Smooth muscle cell (in vitro differentiated cells): ENCODE results near the gene PHKA2. TPM values are rescaled to one million over a fixed set of nuclear protein-coding genes. Genes with fewer than 3 reads are reported as not detected.

Experiments
- DNase-seq: peaks from one replicate; lab custom pipeline; 2025; ENCODE audit not compliant: unreplicated experiment; lab: John Stamatoyannopoulos, UW
- H2AFZ ChIP-seq: fragments of 200-600 bp; sonication (generic); 2 replicates; pipeline ENCODE4 v1.6.0; 2016; ENCODE audit warnings: antibody characterized with exemption, low read depth, mild to moderate bottlenecking
- H3F3A ChIP-seq: fragments of 200-600 bp; sonication (generic); 2 replicates; pipeline ENCODE4 v1.6.0; 2017; ENCODE audit warnings: antibody characterized with exemption, low read depth
- H3K27ac ChIP-seq: fragments of 200-600 bp; sonication (generic); 2 replicates; pipeline ENCODE4 v1.5.1; 2016; ENCODE audit warnings: low read depth, mild to moderate bottlenecking
- H3K27me3 ChIP-seq: fragments of 200-600 bp; sonication (generic); 2 replicates; pipeline ENCODE4 v1.6.1; 2016; ENCODE audit warnings: low read depth, mild to moderate bottlenecking
- H3K36me3 ChIP-seq: fragments of 200-600 bp; sonication (generic); 2 replicates; pipeline ENCODE4 v1.5.1; 2016; ENCODE audit warnings: low read depth
- H3K4me1 ChIP-seq: fragments of 200-600 bp; sonication (generic); 2 replicates; pipeline ENCODE4 v1.5.1; 2016; ENCODE audit warnings: low read depth
- H3K4me2 ChIP-seq: fragments of 200-600 bp; sonication (generic); 2 replicates; pipeline ENCODE4 v1.6.0; 2016; ENCODE audit warnings: mild to moderate bottlenecking
- H3K4me3 ChIP-seq: fragments of 200-600 bp; sonication (generic); 2 replicates; pipeline ENCODE4 v1.5.1; 2016; ENCODE audit warnings: mild to moderate bottlenecking
- H3K79me2 ChIP-seq: fragments of 200-600 bp; sonication (generic); 2 replicates; pipeline ENCODE4 v1.6.0; 2016; ENCODE audit warnings: low read depth, mild to moderate bottlenecking
- H3K9ac ChIP-seq: fragments of 200-600 bp; sonication (generic); 2 replicates; pipeline ENCODE4 v1.6.0; 2016; ENCODE audit warnings: low read depth
- H3K9me3 ChIP-seq: fragments of 200-600 bp; sonication (generic); replicated peaks from 2 replicates; pipeline ENCODE4 v1.5.1; 2016; ENCODE audit warnings: low read depth
- H4K20me1 ChIP-seq: fragments of 200-600 bp; sonication (generic); 2 replicates; pipeline ENCODE4 v1.6.0; 2016; ENCODE audit warnings: low read depth
- WGBS: methylation state at CpG from one replicate; pipeline ENCODE4 v1.1.7; 2016; ENCODE audit warnings: low lambda C conversion rate; 5-methylcytosine and 5-hydroxymethylcytosine counted together
- polyA plus RNA-seq: library from polyadenylated mRNA; unstranded; fragments of >200 nt; fragmentation: Nextera tagmentation; extraction: Ambion mirVana; gene quantifications from 2 replicates; pipeline ENCODE4 v1.2.1, GENCODE V29; 2016
- total RNA-seq: library from RNA; depleted of rRNA; stranded (reverse); fragments of >200 nt; gene quantifications from 2 replicates; pipeline ENCODE4 v1.2.3, GENCODE V29; 2014
- TF ChIP-seq, protein P1 (sequence below): fragments of 200-600 bp; sonication (generic); IDR thresholded peaks from 2 replicates; pipeline ENCODE4 v1.5.1; 2017; ENCODE audit warnings: borderline replicate concordance, mild to moderate bottlenecking, antibody characterized with exemption; ENCODE audit not compliant: insufficient read depth, poor library complexity, severe bottlenecking

Gene PHKA2
- total and polyA plus RNA-seq, 2 experiments from 2014 or later: 7.3 to 22.7 TPM

DNA sequence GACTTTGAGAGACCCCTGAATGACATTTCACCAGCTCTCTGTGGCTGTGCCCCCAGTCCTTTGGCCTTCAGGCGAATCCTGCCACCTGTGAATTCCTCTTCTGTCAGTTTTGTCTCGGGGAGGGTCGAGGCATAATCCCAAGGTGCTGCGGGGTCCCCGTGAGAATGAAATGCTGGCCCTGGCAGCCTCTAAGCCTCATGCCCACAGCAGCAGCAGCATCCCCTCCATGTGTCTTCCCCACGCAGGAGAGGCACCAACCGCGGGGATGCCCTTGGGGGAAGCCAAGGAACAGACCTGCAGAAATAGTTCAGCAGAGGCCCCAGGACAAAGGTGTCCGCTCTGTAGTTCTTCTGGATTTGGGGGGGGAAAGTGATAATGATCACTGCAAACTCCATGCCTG lies 104.8 kb downstream of the PHKA2 start:
- H3K27ac ChIP-seq: no peak overlapping the region
- no peaks in the 10 kb centered on the region for H3K4me1 ChIP-seq
- TF ChIP-seq, protein P1, sequence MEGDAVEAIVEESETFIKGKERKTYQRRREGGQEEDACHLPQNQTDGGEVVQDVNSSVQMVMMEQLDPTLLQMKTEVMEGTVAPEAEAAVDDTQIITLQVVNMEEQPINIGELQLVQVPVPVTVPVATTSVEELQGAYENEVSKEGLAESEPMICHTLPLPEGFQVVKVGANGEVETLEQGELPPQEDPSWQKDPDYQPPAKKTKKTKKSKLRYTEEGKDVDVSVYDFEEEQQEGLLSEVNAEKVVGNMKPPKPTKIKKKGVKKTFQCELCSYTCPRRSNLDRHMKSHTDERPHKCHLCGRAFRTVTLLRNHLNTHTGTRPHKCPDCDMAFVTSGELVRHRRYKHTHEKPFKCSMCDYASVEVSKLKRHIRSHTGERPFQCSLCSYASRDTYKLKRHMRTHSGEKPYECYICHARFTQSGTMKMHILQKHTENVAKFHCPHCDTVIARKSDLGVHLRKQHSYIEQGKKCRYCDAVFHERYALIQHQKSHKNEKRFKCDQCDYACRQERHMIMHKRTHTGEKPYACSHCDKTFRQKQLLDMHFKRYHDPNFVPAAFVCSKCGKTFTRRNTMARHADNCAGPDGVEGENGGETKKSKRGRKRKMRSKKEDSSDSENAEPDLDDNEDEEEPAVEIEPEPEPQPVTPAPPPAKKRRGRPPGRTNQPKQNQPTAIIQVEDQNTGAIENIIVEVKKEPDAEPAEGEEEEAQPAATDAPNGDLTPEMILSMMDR: no peak
- H3K4me3 ChIP-seq: no peak overlapping the region
- DNase-seq: no peak
- H4K20me1 ChIP-seq: no peaks in the 10 kb centered on the region
- no peak overlapping the region for H3K4me2 ChIP-seq
- no peaks in the 10 kb centered on the region for H3K9me3 ChIP-seq
- no peak overlapping the region for H3K9ac ChIP-seq
- no peaks in the 10 kb centered on the region for H3K79me2 ChIP-seq
- H3K36me3 ChIP-seq: no peaks in the 10 kb centered on the region
- H2AFZ ChIP-seq: no peak overlapping the region
- no peaks in the 10 kb centered on the region for H3K27me3 ChIP-seq
- no peaks in the 10 kb centered on the region for H3F3A ChIP-seq
- WGBS: 89% methylated on average over 9 of the region's 9 CpGs

DNA sequence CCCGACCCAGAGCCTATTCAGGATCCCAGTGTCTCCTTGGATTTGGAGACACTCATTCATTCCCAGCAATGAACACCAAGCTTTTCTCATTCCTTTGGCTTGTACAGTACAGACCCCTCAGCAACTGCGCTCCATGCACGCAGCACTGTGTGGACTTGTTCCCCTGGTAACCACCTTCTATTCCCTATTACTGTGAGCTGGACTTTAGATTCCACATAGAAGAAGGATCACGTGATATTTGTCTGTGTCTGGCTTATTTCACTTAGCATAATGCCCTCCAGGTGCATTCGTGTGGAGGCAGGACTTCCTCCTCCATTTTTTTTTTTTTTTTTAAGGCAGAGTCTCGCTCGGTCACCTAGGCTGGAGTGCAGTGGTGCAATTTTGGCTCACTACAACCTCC lies 106.4 kb downstream of the PHKA2 start:
- H3K4me3 ChIP-seq: no peak overlapping the region
- 76% methylated on average over 7 of the region's 7 CpGs for WGBS
- H3K27me3 ChIP-seq: no peaks in the 10 kb centered on the region
- no peak overlapping the region for H3K4me2 ChIP-seq
- TF ChIP-seq, protein P1: no peak
- no peaks in the 10 kb centered on the region for H4K20me1 ChIP-seq
- H3K79me2 ChIP-seq: no peaks in the 10 kb centered on the region
- no peaks in the 10 kb centered on the region for H3K4me1 ChIP-seq
- H3K27ac ChIP-seq: no peak overlapping the region
- no peaks in the 10 kb centered on the region for H3K9me3 ChIP-seq
- no peak for DNase-seq
- no peak overlapping the region for H2AFZ ChIP-seq
- H3K36me3 ChIP-seq: no peaks in the 10 kb centered on the region
- no peak overlapping the region for H3K9ac ChIP-seq
- no peaks in the 10 kb centered on the region for H3F3A ChIP-seq

DNA sequence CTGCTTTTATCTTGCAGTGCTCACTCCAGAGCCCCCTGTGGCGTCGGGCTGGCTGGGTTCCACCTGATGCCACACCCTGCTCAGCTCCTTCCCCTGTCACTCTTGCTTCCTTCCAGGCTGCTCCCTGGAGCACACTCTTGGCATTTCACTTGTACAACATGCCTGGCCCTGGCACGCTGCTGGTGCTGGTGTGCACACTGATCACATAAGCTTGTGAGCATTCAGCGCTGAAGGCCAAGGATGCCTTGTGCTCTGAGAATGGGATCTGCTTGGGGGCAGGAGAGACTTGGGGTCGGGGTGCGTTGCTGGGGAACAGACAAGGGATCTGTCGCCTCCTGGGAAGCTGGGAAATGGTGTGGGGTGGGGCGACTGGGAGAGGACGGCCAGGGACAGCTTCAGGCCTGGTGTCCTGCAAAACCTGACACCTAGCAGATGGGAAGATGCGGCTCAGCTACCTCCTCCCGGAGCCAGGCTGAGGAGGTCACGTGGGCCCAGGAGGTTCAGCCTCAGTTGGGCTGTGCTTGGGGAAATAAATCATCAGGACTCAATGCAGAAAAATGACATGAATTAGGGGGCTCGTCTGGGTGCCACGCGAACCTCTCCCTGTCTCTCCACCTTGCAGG lies 108.5 kb downstream of the PHKA2 start:
- no peaks in the 10 kb centered on the region for H4K20me1 ChIP-seq
- 84% methylated on average over 13 of the region's 15 CpGs for WGBS
- no peak overlapping the region for H3K9ac ChIP-seq
- TF ChIP-seq, protein P1: no peak
- no peak overlapping the region for H3K4me3 ChIP-seq
- no peaks in the 10 kb centered on the region for H3K9me3 ChIP-seq
- no peak overlapping the region for H3K4me2 ChIP-seq
- no peak overlapping the region for H2AFZ ChIP-seq
- no peak for DNase-seq
- H3F3A ChIP-seq: no peaks in the 10 kb centered on the region
- no peaks in the 10 kb centered on the region for H3K27me3 ChIP-seq
- H3K79me2 ChIP-seq: no peaks in the 10 kb centered on the region
- no peak overlapping the region for H3K27ac ChIP-seq
- no peaks in the 10 kb centered on the region for H3K36me3 ChIP-seq
- no peaks in the 10 kb centered on the region for H3K4me1 ChIP-seq
